ENCODE measurements around the gene DOK6. TPM values are rescaled to one million over a fixed set of nuclear protein-coding genes. Genes with fewer than 3 reads are reported as not detected.

DOK6 gene
- total and polyA plus RNA-seq, 10 of the 15 experiments (the other 5 are each of a cell fraction or from before 2014, with no cell fraction given): 0.01 to 0.09 (median 0.04) TPM; not detected in 4

DNA sequence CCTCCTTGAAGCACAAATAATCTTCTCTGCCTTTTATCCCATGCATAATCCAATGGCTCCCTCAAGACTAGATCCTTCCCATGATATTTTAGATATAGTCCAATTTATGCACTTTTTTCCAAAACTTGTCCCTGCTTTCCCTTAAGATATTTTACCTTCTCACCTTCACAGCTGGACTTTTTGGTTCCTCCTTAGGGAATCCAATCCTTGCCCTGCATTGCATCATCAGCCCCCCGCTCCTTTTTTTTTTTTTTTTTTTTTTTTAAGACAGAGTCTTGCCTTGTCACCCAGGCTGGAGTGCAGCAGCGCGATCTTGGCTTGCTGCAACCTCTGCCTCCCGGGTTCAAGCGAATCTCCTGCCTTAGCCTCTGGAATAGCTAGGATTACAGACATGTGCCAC, 250.6 kb downstream of the DOK6 start:
- no TSS peak for BruUV-seq (replicated peaks)
- no peaks in the 10 kb centered on the region for H3K4me1 ChIP-seq (ENCODE audit: control insufficient read depth, insufficient read depth, low read length)
- SMC1A ChIA-PET (ENCODE audit: uncharacterized antibody, unreplicated experiment): no interaction called here
- intact Hi-C loops (cut with micrococcal nuclease; ENCODE audit: unreplicated experiment): no loop called here
- no peak overlapping the region for H3K27ac ChIP-seq (ENCODE audit: control insufficient read depth, insufficient read depth)
- TF ChIP-seq CREB1 (IDR thresholded peaks at IDR 0.05; ENCODE audit: low read depth) (no peak), FOS (IDR thresholded peaks at IDR 0.05; ENCODE audit: borderline replicate concordance, extremely low read depth, insufficient read length) (no peak), TCF12 (IDR thresholded peaks at IDR 0.05; ENCODE audit: low read depth, low read length) (no peak), NFXL1 (IDR thresholded peaks at IDR 0.05; ENCODE audit: borderline replicate concordance) (no peak)
- no peaks in the 10 kb centered on the region for H3K36me3 ChIP-seq (ENCODE audit: control insufficient read depth in 2 of 2, insufficient read depth in 2 of 2, low read length in 1 of 2)
- WGBS (ENCODE audit: insufficient coverage, insufficient replicate concordance, low lambda C conversion rate, missing lambda C conversion rate): 66% methylated on average over 5 of the region's 5 CpGs
- H3K9ac ChIP-seq (ENCODE audit: control insufficient read depth, insufficient read depth, low read length): no peak overlapping the region
- CTCF ChIA-PET: no interaction called here
- DNase-seq (ENCODE audit: low read depth, low spot score): no peak
- 0 out of 4 replicates have a peak, but pooled peaks cover 0 to 2% of the 10 kb centered on the region in 2 experiments for H3K27me3 ChIP-seq (replicated peaks in 1 of 2; ENCODE audit: control insufficient read depth in 2 of 2, insufficient read depth in 2 of 2, low read length in 1 of 2)
- no peak overlapping the region for H3K4me3 ChIP-seq
- FAIRE-seq: no peak
- H3K9me3 ChIP-seq (replicated peaks; ENCODE audit: control insufficient read depth, insufficient read depth, low read length): no peaks in the 10 kb centered on the region
- POLR2A ChIA-PET: interaction anchor here (0.6 kb wide), 1 partner anchor 39 kb away, joined by 5 read pairs; no protein-coding TSS in a partner anchor
- RAD21 ChIA-PET (ENCODE audit: unreplicated experiment): no interaction called here
- in situ Hi-C loops (cut with MboI): no loop called here
- no peak for ATAC-seq
- no peaks in the 10 kb centered on the region for H3K79me2 ChIP-seq (ENCODE audit: control insufficient read depth, insufficient read depth, low read length)
- no peak overlapping the region for H3K4me2 ChIP-seq (ENCODE audit: control insufficient read depth, insufficient read depth)
- no peak overlapping the region for H2AFZ ChIP-seq (ENCODE audit: control insufficient read depth, low read depth, low read length)
- H4K20me1 ChIP-seq (ENCODE audit: control insufficient read depth, insufficient read depth): no peaks in the 10 kb centered on the region

DNA sequence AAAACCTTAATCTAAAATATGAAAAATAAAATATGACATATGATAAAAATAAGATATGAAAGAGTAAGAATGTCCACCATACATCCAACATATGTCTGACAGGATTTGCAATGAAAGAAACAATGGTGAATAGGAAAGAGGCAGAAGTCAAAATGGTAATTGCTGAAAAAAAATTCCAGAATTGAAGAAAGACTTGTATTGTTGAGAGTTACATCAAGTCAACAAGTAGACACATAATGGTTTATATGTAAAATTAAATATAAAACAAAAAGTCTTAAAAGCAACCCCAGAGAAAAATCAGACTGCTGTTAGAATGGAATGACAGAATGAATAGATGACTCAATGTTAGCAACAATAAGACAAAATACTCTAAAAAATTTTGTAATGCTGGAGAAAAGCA, 255.1 kb downstream of the DOK6 start:
- POLR2A ChIA-PET: no interaction called here
- intact Hi-C loops (cut with micrococcal nuclease; ENCODE audit: unreplicated experiment) (no loop called here), in situ Hi-C loops (cut with MboI) (no loop called here)
- H2AFZ ChIP-seq (ENCODE audit: control insufficient read depth, low read depth, low read length): no peak overlapping the region
- H3K79me2 ChIP-seq (ENCODE audit: control insufficient read depth, insufficient read depth, low read length): no peaks in the 10 kb centered on the region
- H3K4me3 ChIP-seq: no peak overlapping the region
- SMC1A ChIA-PET (ENCODE audit: uncharacterized antibody, unreplicated experiment): no interaction called here
- CTCF ChIA-PET: no interaction called here
- no peaks in the 10 kb centered on the region for H3K9me3 ChIP-seq (replicated peaks; ENCODE audit: control insufficient read depth, insufficient read depth, low read length)
- no peaks in the 10 kb centered on the region for H3K27me3 ChIP-seq (replicated peaks in 1 of 2; ENCODE audit: control insufficient read depth in 2 of 2, insufficient read depth in 2 of 2, low read length in 1 of 2)
- FAIRE-seq: no peak
- no peak overlapping the region for H3K27ac ChIP-seq (ENCODE audit: control insufficient read depth, insufficient read depth)
- no TSS peak for BruUV-seq (replicated peaks)
- RAD21 ChIA-PET (ENCODE audit: unreplicated experiment): no interaction called here
- DNase-seq (ENCODE audit: low read depth, low spot score): no peak
- H3K9ac ChIP-seq (ENCODE audit: control insufficient read depth, insufficient read depth, low read length): no peak overlapping the region
- H4K20me1 ChIP-seq (ENCODE audit: control insufficient read depth, insufficient read depth): no peaks in the 10 kb centered on the region
- H3K36me3 ChIP-seq (ENCODE audit: control insufficient read depth in 2 of 2, insufficient read depth in 2 of 2, low read length in 1 of 2): no peaks in the 10 kb centered on the region
- no peak for ATAC-seq
- H3K4me2 ChIP-seq (ENCODE audit: control insufficient read depth, insufficient read depth): no peak overlapping the region
- TF ChIP-seq CHD2 (IDR thresholded peaks at IDR 0.05; ENCODE audit: borderline replicate concordance, low read depth, low read length) (no peak), POLR2AphosphoS5 (IDR thresholded peaks at IDR 0.05; ENCODE audit: low read length) (no peak), NR2F1 (conservative IDR thresholded peaks at IDR 0.05) (no peak), ZSCAN29 (IDR thresholded peaks at IDR 0.05) (no peak)
- TF ChIP-seq, protein P1, sequence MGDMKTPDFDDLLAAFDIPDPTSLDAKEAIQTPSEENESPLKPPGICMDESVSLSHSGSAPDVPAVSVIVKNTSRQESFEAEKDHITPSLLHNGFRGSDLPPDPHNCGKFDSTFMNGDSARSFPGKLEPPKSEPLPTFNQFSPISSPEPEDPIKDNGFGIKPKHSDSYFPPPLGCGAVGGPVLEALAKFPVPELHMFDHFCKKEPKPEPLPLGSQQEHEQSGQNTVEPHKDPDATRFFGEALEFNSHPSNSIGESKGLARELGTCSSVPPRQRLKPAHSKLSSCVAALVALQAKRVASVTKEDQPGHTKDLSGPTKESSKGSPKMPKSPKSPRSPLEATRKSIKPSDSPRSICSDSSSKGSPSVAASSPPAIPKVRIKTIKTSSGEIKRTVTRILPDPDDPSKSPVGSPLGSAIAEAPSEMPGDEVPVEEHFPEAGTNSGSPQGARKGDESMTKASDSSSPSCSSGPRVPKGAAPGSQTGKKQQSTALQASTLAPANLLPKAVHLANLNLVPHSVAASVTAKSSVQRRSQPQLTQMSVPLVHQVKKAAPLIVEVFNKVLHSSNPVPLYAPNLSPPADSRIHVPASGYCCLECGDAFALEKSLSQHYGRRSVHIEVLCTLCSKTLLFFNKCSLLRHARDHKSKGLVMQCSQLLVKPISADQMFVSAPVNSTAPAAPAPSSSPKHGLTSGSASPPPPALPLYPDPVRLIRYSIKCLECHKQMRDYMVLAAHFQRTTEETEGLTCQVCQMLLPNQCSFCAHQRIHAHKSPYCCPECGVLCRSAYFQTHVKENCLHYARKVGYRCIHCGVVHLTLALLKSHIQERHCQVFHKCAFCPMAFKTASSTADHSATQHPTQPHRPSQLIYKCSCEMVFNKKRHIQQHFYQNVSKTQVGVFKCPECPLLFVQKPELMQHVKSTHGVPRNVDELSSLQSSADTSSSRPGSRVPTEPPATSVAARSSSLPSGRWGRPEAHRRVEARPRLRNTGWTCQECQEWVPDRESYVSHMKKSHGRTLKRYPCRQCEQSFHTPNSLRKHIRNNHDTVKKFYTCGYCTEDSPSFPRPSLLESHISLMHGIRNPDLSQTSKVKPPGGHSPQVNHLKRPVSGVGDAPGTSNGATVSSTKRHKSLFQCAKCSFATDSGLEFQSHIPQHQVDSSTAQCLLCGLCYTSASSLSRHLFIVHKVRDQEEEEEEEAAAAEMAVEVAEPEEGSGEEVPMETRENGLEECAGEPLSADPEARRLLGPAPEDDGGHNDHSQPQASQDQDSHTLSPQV (IDR thresholded peaks at IDR 0.05): no peak
- TF ChIP-seq, protein P2, sequence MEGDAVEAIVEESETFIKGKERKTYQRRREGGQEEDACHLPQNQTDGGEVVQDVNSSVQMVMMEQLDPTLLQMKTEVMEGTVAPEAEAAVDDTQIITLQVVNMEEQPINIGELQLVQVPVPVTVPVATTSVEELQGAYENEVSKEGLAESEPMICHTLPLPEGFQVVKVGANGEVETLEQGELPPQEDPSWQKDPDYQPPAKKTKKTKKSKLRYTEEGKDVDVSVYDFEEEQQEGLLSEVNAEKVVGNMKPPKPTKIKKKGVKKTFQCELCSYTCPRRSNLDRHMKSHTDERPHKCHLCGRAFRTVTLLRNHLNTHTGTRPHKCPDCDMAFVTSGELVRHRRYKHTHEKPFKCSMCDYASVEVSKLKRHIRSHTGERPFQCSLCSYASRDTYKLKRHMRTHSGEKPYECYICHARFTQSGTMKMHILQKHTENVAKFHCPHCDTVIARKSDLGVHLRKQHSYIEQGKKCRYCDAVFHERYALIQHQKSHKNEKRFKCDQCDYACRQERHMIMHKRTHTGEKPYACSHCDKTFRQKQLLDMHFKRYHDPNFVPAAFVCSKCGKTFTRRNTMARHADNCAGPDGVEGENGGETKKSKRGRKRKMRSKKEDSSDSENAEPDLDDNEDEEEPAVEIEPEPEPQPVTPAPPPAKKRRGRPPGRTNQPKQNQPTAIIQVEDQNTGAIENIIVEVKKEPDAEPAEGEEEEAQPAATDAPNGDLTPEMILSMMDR (IDR thresholded peaks at IDR 0.05 in 2 of 3, conservative IDR thresholded peaks at IDR 0.05 in 1 of 3; ENCODE audit: control insufficient read depth in 2 of 3, extremely low read depth in 1 of 3, insufficient read depth in 1 of 3, low read depth in 3 of 3, low read length in 3 of 3): no peak
- H3K4me1 ChIP-seq (ENCODE audit: control insufficient read depth, insufficient read depth, low read length): no peaks in the 10 kb centered on the region
